SK-N-MC (cell line): Measurements from ENCODE around the gene RFX8.

Experiments used
- EZH2 ChIP-seq: fragments of 200-600 bp; sonication (generic); IDR thresholded peaks from one replicate; pipeline ENCODE4 v1.6.1; 2017; ENCODE audit warnings: antibody characterized with exemption
- POLR2AphosphoS5 ChIP-seq: IDR thresholded peaks from 2 replicates; pipeline ENCODE4 v1.6.1; 2012; ENCODE audit warnings: mild to moderate bottlenecking, low read depth, low read length, borderline replicate concordance

- TF ChIP-seq EZH2 (no peak), POLR2AphosphoS5 (no peak)
Measured at GRCh38 chr2:101402630-101403029, 72.3 kb downstream of the RFX8 start.
